ENCODE data around the gene EHD1.

Gene EHD1

DNA sequence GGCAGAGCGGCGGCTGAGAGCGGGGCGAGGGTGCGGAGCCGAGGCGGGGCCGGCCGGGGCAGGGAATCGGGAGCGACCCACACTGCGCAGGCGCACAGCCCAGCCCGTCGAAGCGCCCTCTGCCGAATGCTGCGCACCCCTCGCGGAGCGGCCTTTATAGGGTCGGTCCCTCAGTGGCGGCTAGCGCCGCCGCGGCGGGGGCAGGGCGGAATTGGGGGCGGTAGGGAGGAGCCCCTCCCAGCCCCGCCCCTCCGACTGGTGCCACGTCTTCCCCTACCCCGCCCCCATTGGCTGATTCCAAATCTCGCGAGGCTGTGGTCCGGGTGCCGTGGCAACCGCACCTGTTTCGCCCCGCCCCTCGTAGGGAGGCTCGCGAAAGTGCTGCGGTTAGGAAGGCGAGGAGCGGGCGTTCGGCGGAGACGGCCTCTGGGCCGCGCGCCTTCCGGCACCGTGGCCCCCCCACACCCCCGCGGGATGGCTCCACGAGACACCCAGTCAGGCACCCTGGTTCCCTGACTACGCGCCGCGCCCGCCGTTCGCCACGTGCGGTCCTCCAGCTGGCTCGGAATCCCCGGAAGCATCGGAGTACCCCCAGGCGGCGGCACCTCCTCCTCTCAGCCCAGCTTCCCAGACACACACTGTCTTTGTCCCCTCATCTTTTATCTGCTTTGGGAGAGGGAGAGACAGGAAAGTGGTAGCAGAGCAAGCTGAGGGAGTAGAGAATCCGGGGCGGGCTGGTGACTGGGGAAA is at the start of gene EHD1:
Gene EHD1 (minus strand): TSS at position 128 of the 750 bp plus-strand sequence. CDS start 157 bp downstream, outside the sequence.
- DNase-seq (ENCODE audit: low spot score): peak; percentile 98

DNA sequence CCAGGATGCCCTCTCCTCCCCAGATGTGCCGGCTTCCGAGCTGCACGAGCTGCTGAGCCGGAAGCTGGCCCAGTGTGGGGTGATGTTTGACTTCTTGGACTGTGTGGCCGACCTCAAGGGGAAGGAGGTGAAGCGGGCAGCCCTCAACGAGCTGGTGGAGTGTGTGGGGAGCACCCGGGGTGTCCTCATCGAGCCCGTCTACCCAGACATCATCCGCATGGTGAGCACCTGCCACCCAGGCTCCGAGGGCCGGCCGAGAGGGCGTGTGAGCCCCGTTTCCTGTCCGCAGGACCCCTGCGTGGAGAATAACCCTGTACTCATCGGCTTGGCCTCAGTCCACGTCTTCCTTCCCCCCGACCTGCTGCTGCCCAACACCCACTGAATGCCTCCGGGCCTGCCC is 48.3 kb upstream of the EHD1 start:
- no peak for DNase-seq (ENCODE audit: low spot score)

DNA sequence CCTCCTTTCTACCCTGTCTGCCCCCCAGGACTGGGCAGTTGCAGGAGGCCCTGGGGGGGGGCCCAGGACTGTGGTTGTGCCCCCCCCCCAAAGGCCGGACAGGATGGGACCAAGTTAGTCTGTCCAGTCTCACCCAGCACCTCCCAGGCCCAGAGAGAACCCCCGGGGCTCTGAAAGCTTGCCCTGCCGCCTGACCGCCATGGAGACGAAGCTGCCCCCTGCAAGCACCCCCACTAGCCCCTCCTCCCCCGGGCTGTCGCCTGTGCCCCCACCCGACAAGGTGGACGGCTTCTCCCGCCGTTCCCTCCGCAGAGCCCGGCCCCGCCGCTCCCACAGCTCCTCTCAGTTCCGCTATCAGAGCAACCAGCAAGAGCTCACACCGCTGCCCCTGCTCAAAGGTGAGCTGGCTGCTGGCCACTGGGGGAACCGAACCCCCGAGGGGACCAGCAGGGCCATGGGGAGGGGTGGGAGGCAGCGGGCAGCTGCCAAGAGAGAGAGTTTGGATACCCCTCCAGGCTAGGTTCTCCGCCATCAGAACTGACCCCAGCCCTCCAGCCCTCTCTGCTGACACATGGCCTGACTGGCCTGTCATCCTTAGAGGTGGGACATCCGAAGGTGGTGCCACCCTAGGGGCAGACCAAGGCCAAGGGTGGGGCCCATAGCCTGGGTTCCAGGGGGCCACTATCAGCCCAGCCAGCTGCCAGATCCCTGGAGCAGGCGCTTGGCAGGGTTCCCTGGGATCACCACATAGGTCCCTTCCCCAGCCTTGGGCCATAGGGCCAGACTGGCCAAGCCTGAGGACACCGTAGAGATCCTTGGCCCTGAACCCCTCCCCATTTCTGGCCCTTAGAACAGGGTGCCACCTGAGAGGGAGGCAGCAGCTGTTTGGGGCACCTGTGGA is 47.4 kb upstream of the EHD1 start:
- no peak for DNase-seq (ENCODE audit: low spot score)

DNA sequence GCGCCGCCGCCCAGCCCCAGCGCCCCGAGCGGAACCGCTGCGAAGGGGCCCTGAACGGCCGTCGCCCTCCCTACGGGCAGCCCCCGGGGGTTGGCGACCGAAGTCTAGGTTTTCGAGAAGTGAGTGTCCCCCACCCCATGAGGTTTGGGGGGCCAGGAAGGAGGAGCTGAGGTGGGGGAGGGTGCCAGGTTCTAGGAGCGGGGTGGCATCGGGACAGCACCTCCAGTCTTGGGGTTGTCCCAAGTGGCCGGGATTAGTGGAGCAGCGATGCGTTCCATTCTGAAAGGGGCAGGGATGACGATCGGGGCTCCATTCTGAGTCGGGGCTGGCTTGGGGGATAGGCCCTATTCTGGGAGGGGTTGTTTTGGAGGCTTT is 46.5 kb upstream of the EHD1 start:
- DNase-seq (ENCODE audit: low spot score): peak; percentile 68

DNA sequence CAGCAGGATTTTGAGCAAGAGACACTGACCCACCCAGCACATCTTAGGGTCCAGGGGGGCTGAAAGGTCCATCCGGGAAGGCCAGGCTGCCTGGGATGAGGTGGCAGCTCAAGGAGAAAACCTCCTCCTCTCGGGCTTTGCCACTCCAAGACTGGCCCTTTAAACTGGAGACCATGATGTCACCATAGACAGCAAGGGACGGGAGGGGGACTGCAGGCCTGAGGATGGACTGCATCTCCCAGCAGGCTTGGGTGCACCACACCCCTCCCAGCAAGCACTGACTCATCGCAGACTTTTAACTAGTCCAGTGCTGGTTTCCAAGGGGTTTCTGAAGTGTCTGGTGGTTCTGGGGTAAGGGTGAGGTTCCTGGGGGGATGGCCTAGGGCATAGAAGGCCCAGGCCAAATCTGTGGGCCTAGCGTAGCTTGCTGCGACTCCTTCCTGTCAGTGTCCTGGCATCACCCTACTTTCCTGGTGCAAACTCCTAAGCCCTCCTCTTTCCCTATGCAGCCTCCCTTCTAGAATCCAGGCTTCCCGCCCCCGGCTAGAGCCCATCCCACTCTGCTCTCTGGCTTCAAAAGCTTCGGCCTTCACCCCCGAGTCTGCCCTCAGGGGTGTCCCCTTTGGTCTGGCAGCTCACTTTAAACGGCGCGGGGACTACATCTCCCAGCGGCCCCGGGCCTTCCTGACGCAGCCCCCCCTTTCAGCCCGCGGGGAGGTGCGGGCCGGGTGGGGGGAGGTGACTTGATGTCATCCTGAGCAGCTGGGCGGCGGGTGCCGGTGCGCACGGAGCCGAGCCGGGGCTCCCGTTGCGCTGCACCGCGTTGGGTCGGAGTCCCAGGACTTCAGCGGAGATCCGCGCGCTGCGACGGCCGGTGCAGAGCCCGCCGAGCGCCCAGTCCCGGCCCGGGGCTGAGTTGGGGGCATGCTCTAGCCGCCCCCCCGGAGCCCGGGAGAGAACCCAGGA is 45.8 kb upstream of the EHD1 start, which contains the start of gene PPP2R5B:
Gene PPP2R5B (plus strand): TSS at position 746 of the 966 bp plus-strand sequence. CDS start 1,046 bp downstream, outside the sequence.
- peak; percentile 99 for DNase-seq (ENCODE audit: low spot score)

DNA sequence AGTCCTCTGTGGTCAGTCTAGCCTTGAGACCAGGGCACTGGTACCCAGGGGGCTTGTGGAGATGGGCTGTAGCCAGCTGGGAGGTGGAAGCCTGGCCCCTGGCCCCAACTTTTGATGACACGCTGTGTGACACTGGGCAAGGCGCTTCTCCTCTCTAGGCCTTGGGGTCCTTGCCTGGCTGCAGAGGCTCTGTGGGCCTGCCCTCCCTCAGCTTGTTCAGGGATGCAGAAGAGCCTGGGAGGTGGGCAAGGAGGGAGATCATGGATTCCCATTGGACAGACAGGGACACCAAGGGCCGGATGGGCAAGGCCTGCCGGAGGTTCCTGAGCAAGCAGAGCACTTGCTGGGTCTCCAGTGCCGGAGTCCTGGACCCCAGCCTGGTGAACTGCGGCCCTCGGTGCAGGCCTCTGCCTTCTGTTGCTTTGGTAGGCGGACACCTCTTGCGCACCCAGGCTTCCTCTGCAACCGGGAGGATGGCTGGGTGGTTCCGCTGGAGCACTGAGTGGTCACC is 44.8 kb upstream of the EHD1 start:
- no peak for DNase-seq (ENCODE audit: low spot score)

DNA sequence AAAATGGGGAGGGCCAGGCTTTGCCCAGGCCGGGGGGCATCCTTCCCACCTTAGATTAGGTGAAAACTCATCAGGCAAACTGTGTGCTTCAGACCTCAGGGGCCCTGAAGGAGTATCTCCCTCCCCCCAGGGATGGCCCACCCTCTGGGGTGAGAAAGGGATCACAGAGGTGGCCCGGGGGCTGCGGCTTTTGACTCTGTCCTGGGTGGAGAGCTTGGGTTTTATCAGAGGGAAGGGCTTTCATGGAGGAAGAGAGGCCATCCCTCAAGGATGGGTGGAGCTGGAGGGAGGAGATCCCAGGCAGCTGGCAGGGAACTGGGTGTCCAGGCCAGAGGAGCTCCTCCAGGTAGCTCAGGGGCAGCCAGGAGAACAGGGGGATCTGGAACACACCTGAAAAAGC is 43.0 kb upstream of the EHD1 start:
- no peak for DNase-seq (ENCODE audit: low spot score)

DNA sequence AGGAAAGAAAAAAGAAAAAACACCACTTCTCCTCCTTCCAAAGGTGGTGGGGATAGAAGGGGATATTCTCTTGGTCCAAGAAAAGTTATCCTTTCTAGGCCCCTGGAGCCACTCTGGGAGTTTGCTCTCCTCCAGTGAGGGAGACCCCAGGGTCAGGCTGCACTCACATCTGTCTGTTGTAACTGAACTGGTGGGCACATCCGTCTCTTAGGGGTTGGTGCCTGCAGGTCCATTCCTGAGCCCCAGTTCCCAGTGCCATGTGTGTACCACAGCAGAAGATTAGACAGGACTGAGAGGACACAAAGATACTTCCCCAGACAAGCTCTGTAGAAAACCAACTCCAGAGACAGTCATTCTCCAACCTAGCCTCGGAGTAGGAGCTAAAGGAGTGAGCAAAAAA is 41.7 kb upstream of the EHD1 start:
- no peak for DNase-seq (ENCODE audit: low spot score)

DNA sequence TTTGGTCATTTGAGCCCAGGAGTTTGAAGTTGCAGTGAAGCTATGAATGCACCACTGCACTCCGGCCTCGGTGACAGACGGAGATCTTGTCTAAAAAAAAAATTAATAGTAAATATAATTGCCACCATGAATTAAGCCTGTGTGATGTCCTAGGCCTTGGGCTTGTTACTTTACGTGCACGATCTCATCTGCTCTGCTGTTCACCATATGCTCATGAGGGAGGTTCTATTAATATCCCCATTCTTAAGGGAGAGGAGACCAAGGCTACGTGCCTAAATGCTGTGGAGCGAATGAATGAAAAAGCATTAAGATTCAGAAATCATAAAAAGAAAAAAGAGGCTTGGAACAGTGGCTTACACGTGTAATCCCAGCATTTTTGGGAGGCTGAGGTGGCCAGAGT is 41.2 kb upstream of the EHD1 start:
- DNase-seq (ENCODE audit: low spot score): no peak

DNA sequence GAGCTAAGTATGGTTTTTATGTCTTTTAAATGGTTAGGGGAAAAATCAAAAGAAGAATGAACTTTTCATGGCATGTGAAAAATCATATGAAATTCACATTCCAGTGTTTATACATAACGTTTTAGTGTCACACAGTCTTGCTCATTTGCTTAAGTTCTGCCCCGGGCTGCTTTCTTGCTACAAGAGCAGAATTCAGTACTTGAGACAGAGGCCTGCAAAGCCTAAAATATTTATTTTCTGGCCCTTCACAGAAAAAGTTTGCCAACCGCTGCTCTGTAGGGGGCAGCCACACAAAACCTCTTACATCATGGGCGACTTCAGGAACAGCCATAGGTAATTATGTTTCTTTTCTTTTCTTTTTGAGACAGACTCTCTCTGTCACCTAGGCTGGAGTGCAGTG is 39.6 kb upstream of the EHD1 start:
- peak; percentile 34 for DNase-seq (ENCODE audit: low spot score)

DNA sequence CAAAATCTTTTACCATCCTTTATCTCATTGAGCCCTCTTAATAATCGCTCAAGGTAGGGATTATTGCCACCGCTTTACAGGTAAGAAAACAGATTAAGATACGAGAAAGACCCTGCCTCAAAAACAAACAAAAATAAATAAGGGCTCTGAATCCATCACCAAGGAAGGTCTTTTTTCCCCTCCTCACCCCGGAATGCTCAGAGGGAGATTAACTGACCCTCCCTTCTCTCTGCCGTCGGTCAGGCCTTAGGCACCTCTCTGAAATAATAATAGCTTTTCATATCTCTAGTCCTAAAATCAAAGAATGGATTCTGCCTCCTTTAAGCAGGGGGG is 39.2 kb upstream of the EHD1 start:
- DNase-seq (ENCODE audit: low spot score): no peak

DNA sequence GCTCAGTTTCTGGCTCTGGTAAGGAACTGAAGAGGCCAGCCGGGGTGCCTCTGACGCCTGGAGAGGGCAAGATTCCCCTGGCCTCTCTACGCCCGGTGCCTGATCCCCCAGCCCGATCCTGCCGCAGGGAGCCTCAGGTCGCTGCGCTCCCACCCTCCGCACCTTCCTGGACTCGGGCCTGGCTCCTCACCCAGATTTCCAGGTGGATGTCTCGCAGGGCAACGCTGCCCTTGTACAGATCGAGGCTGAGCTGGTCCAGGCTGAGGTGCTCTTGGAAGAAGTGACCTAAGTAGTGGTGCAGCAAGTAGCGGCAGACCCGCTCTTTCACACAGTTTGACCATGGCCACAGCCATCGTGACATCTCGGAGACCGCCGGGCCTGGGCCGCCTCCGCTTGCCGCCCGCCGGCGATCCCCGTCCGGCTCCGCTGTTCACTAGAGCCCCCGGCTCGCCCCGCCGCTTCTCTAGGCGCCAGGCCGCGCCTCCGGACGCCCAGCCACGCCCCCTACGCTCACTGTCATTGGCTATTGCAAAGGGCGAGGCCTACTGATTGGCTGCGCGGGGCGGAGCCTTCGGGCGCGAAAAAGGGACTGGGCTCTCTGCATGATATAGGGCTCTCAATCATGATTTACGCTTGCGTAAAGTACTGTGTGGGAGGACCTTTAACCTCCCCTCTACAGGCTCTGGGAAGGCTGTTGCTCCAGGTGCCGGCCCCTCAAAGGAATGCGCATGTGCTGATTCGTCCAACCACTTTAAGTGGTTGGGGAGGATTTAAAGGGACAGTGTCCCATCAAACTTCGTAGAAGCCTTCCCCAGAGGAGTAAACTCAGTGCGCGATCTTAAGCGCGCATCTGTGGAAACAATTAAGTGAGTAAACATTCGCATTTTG is 38.6 kb upstream of the EHD1 start, which contains the start of gene ATG2A:
Gene ATG2A (minus strand): TSS at position 435 of the 888 bp plus-strand sequence. CDS start 74 bp downstream, at position 361.
- peak; percentile 99 for DNase-seq (ENCODE audit: low spot score)

DNA sequence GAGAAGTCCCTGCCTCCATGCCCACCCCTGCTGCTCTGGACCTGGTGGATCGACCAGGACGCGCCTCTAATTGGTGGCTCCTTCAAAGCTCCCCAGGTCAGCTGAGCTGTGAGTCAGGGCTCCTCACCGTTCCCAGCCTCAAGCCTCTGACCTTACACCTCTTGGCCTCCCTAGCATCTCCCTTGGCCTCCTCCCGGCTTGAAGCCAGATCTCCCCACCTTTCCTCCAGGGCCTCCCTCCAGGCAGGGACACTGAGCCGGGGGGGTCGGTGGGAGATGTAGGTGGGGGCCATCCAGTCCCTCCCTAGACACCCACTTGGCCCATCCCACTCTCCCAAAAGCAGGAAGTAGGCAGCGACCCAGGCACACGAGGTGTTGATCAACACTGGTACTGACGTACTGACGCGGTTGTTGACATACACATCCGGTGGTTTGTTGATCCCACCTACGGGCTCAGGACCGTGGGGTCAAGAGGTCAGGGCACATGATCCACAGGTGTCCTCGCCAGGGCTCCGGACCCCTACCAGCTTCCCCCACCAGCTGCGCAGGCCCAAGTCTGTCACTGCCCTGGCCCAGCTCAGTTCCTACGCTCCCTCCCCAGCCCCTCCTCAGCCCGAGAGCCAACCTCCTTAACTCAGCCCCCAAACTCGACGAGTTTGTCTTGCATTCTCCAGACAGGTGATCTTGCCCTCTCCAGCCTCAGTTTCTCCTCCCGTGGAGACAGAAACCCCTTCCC is 37.8 kb upstream of the EHD1 start:
- peak; percentile 61 for DNase-seq (ENCODE audit: low spot score)

DNA sequence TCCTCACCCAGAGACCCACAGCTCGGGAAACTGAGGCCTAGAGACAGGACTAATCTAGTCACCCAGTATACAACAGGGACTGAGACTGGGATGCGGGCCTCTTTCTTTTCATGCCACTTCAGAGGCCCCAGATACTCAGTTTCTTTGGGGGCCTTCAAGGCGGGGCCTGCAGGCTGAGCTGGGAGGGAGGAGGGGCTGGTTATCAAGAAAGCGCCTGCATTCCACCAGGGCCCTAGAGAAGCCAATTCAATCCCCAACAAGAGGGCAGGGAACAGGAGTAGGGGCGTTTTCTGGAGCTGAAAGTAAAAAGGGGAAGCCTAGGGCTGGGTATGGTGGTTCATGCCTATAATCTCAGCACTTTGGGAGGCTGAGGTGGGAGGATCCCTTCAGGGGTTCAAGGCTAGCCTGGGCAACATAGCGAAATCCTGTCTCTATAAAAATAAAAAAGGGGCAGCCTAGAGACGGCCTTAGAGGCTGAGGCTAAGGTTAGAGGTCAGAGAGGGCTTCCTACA is 37.0 kb upstream of the EHD1 start:
- DNase-seq (ENCODE audit: low spot score): no peak

DNA sequence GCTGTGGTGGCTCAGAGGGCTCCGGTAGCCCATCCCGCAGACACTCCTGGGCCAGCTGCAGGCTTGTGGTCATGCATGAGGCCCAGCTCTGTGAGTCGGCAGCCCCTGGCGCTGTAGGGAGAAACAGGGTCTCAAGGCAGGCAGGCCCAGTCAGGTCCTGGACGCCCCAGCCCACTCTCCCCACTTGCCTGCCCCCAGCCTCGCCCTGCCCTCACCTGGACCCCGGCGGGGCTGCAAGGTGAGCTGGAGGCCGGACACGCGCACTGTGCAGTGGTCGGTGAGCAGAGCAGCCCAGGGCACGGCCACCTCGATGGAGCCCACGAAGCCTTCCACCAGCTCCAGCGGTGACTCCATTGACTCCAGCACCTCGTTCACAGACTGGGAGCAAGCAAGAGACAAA is 35.7 kb upstream of the EHD1 start:
- DNase-seq (ENCODE audit: low spot score): no peak

DNA sequence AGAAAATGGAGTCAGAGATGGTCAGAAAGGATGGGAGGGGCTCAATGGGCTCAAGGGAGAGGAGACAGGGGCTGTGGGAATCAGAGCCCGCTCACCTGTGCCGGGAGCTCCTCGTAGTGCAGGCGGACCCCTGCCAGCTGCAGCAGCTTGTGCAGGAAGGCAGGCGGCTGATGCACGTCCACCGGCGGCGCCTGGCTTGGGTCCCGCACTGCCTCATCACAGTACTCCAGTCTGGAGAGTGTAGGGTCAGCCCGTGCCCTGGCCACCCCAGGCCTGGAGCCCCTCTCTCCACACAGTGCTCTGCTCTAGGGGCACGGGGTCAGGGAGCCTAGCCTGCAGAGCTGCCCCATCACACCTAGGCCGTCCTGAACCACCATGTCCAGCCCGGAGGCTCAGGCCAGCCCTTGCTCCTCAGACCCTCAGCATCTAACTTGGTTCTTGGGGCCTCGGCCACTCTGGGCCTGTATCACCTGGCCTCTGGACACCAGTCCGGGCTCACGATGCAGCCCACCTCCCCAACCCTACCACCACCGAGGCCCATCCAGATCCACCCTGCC is 34.8 kb upstream of the EHD1 start:
- DNase-seq (ENCODE audit: low spot score): no peak

DNA sequence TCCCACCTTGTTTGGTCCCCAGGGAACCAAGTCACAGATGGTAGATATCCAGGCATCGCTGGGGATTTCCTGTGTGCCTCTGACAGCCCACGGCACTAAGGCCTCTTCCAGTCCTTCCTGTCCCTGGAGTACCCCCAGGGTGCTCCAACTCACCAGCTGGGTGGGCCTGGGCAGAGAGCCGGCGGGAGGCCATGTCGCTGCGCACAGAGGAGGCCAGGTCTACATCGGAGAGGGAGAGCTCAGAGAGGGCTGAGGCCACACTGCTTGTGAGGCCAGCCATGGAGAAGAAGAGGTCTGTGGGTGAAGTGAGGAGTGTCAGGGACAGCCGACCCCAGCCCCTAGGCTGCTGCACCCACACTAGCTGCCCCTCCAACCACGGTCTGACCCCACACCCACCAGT is 33.3 kb upstream of the EHD1 start:
- DNase-seq (ENCODE audit: low spot score): no peak

DNA sequence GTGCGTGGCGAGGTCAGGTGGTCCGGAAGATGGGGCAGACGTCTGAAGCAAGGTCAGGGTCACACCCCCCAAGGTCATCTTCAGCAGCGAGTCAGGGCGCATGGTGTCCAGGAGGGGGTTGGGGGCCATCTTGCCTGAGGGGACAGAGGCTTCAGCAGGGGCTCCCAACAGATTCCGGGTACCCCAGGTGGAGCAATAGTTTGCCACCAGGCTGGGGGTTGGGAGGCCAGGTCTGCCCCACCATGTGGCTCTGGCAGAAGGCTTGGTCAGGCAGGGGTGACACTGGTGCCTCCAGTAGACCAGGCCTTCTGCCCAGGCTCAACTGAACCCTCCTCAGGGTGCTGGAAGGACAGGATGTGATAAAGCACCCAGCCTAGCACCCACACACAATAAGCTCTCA is 32.7 kb upstream of the EHD1 start:
- DNase-seq (ENCODE audit: low spot score): no peak

DNA sequence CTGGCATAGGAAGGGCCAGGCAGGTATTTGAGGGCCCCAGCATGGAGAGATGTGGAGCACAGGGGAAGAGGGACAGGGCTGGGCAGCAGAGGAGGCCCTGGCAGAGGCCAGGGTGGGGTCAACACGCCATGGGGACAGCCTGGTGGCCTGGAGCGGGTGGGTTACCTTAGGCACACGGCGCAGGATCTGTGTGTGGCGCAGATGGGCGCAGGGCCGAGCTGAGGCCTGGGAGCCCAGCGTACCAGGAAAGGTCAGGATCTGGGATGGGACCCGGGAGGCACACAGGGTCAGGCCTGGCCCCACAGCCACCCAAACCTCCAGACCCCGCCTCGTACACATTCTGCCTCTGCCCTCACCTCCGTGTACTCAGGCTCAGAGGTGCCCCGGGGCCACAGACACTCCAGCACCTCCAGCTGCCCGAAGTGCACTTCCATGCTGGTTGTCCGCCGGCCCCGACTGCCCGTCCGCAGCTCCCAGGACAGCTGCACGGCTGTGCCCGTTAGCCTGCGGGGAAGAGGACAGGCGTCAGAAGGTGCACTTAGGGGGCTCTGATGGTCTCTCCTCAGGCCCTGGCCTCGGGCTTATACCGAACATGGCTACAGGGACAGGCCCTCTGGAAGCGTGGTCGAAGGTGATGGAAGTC is 32.2 kb upstream of the EHD1 start:
- DNase-seq (ENCODE audit: low spot score): no peak
